ENCODE results near the gene SIM1. TPM values are rescaled to one million over a fixed set of nuclear protein-coding genes. Genes with fewer than 3 reads are reported as not detected.

Gene SIM1
- total RNA-seq, 1 experiment from 2014 or later = not detected

DNA sequence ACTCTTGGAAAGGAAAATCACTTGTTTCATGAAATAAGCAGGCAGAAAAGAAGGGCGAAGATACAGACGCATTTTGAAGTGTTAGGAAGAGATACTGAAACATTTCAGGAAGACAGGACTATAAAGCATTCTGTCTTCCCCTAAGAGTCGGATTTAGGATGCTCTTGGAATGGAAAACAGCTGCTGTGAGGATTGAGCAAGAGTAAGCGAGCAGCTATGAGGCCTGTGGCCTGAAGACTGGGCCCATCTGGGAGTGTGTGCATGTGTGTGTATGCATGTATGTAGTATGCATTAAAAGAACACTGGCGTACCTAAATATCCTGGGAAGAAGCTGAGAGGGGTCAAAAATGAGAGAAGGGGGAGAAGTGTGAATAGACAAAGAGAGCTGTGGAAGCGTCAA is 83.6 kb downstream of the SIM1 start:
- BruUV-seq (replicated peaks) = no TSS peak
- Histone ChIP-seq H3K4me3 (ENCODE audit: low read depth in 2 of 2, low read length in 2 of 2) (no peak overlapping the region), H3K9me3 (ENCODE audit: control insufficient read depth, insufficient read depth, low read depth, low read length) (no peaks in the 10 kb centered on the region), H3K36me3 (ENCODE audit: control insufficient read depth, insufficient read depth, low read length) (no peaks in the 10 kb centered on the region), H3K27me3 (ENCODE audit: control insufficient read depth, insufficient read depth, low read length) (no peaks in the 10 kb centered on the region), H3K27ac (ENCODE audit: low read length) (no peak overlapping the region), H3K4me1 (ENCODE audit: control insufficient read depth, insufficient read depth, low read length) (no peaks in the 10 kb centered on the region)
- in situ Hi-C loops (cut with HindIII; ENCODE audit: low pct_unique_long_range_greater_than_20kb, low sequenced_read_pairs) (no loop called here), intact Hi-C loops (cut with micrococcal nuclease; ENCODE audit: unreplicated experiment) (no loop called here)
- DNase-seq (ENCODE audit: low read depth, low spot score) = no peak
- TF ChIP-seq POLR2AphosphoS5 (IDR thresholded peaks at IDR 0.05; ENCODE audit: low read depth, low read length) (no peak), TCF7L2 (IDR thresholded peaks at IDR 0.05; ENCODE audit: low read depth, low read length) (no peak)
- TF ChIP-seq, protein P1, sequence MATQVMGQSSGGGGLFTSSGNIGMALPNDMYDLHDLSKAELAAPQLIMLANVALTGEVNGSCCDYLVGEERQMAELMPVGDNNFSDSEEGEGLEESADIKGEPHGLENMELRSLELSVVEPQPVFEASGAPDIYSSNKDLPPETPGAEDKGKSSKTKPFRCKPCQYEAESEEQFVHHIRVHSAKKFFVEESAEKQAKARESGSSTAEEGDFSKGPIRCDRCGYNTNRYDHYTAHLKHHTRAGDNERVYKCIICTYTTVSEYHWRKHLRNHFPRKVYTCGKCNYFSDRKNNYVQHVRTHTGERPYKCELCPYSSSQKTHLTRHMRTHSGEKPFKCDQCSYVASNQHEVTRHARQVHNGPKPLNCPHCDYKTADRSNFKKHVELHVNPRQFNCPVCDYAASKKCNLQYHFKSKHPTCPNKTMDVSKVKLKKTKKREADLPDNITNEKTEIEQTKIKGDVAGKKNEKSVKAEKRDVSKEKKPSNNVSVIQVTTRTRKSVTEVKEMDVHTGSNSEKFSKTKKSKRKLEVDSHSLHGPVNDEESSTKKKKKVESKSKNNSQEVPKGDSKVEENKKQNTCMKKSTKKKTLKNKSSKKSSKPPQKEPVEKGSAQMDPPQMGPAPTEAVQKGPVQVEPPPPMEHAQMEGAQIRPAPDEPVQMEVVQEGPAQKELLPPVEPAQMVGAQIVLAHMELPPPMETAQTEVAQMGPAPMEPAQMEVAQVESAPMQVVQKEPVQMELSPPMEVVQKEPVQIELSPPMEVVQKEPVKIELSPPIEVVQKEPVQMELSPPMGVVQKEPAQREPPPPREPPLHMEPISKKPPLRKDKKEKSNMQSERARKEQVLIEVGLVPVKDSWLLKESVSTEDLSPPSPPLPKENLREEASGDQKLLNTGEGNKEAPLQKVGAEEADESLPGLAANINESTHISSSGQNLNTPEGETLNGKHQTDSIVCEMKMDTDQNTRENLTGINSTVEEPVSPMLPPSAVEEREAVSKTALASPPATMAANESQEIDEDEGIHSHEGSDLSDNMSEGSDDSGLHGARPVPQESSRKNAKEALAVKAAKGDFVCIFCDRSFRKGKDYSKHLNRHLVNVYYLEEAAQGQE (IDR thresholded peaks at IDR 0.05; ENCODE audit: insufficient read depth in 1 of 2, low read depth in 2 of 2, low read length in 1 of 2) = no peak
- TF ChIP-seq, protein P2, sequence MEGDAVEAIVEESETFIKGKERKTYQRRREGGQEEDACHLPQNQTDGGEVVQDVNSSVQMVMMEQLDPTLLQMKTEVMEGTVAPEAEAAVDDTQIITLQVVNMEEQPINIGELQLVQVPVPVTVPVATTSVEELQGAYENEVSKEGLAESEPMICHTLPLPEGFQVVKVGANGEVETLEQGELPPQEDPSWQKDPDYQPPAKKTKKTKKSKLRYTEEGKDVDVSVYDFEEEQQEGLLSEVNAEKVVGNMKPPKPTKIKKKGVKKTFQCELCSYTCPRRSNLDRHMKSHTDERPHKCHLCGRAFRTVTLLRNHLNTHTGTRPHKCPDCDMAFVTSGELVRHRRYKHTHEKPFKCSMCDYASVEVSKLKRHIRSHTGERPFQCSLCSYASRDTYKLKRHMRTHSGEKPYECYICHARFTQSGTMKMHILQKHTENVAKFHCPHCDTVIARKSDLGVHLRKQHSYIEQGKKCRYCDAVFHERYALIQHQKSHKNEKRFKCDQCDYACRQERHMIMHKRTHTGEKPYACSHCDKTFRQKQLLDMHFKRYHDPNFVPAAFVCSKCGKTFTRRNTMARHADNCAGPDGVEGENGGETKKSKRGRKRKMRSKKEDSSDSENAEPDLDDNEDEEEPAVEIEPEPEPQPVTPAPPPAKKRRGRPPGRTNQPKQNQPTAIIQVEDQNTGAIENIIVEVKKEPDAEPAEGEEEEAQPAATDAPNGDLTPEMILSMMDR (IDR thresholded peaks at IDR 0.05) = no peak
- POLR2A ChIA-PET = no interaction called here
- CTCF ChIA-PET = no interaction called here
- no peak for ATAC-seq

DNA sequence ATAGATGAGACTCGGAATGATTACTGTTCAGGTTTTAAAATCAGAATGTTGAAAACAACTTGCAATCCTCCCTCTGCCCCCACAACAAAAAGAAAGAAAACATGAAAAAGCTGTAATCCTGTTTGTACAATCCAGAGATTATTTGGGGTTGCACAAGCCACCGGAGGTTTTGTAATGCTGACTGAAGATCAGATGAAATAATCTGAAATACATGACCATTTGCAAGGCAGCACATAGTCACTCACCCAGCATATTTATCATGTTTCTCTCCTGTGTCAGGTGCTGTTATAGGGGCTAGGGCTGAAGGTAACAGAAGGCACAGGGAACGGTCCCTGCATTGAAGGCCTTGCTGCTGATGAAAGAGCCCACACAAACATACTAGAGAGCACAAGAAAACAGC is 85.3 kb downstream of the SIM1 start:
- Histone ChIP-seq H3K9me3 (ENCODE audit: control insufficient read depth, insufficient read depth, low read depth, low read length) (no peaks in the 10 kb centered on the region), H3K36me3 (ENCODE audit: control insufficient read depth, insufficient read depth, low read length) (no peaks in the 10 kb centered on the region), H3K27me3 (ENCODE audit: control insufficient read depth, insufficient read depth, low read length) (no peaks in the 10 kb centered on the region), H3K4me1 (ENCODE audit: control insufficient read depth, insufficient read depth, low read length) (no peaks in the 10 kb centered on the region), H3K4me3 (ENCODE audit: low read depth in 2 of 2, low read length in 2 of 2) (no peak overlapping the region), H3K27ac (ENCODE audit: low read length) (no peak overlapping the region)
- no TSS peak for BruUV-seq (replicated peaks)
- TF ChIP-seq, protein P2 (IDR thresholded peaks at IDR 0.05) = no peak
- TF ChIP-seq POLR2AphosphoS5 (IDR thresholded peaks at IDR 0.05; ENCODE audit: low read depth, low read length) = no peak
- TF ChIP-seq SIN3A (IDR thresholded peaks at IDR 0.05; ENCODE audit: borderline replicate concordance, insufficient read depth, low read depth, low read length) = no peak
- TF ChIP-seq, protein P1 (IDR thresholded peaks at IDR 0.05; ENCODE audit: insufficient read depth in 1 of 2, low read depth in 2 of 2, low read length in 1 of 2) = no peak
- no peak for TF ChIP-seq TCF7L2 (IDR thresholded peaks at IDR 0.05; ENCODE audit: low read depth, low read length)
- ChIA-PET CTCF (no interaction called here), POLR2A (no interaction called here)
- no peak for ATAC-seq
- intact Hi-C loops (cut with micrococcal nuclease; ENCODE audit: unreplicated experiment) = no loop called here
- in situ Hi-C loops (cut with HindIII; ENCODE audit: low pct_unique_long_range_greater_than_20kb, low sequenced_read_pairs) = no loop called here
- DNase-seq (ENCODE audit: low read depth, low spot score) = no peak

Data from Panc1 (cell line).